ENCODE measurements around the gene GIMAP1. TPM values are rescaled to one million over a fixed set of nuclear protein-coding genes. Genes with fewer than 3 reads are reported as not detected.

GIMAP1 gene
- total RNA-seq, 6 donors from 2014 or later: 8.4 to 13.5 (median 12.1) TPM

DNA sequence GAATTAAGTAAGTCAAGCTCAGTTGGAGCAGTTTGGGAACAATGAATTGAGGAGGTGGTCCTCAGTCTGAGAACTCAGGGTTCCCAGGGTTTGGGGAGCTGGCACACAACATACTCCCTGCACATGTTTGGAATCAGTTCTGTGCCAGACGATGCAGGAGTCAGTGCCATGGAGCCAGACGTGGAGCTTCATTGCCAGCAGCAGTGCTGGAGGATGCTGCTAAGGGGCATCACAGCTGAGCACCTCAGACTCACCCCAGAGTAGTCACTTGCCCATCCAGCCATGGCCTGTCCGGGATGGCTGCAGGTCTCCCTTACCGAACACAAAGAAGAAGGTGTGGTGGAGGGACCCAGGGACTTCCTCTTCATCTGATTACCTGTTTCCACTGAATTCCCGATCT, 28.7 kb downstream of the GIMAP1 start:
- Histone ChIP-seq H3K36me3 (peaks cover 0 to 39% (median 24%) of the 10 kb centered on the region in 4 donors), H3K4me1 (peaks cover 7 to 26% (median 19%) of the 10 kb centered on the region in 4 donors), H3K27ac (peak overlapping the region in 1 of 4 donors; percentile 89), H3K27me3 (no peaks in the 10 kb centered on the region), H3K4me3 (no peak overlapping the region), H3K9me3 (no peaks in the 10 kb centered on the region)
- DNase-seq: no peak
- TF ChIP-seq EP300 (IDR thresholded peaks at IDR 0.05): no peak
- no peak for TF ChIP-seq POLR2AphosphoS5 (IDR thresholded peaks at IDR 0.05)
- TF ChIP-seq, protein P1, sequence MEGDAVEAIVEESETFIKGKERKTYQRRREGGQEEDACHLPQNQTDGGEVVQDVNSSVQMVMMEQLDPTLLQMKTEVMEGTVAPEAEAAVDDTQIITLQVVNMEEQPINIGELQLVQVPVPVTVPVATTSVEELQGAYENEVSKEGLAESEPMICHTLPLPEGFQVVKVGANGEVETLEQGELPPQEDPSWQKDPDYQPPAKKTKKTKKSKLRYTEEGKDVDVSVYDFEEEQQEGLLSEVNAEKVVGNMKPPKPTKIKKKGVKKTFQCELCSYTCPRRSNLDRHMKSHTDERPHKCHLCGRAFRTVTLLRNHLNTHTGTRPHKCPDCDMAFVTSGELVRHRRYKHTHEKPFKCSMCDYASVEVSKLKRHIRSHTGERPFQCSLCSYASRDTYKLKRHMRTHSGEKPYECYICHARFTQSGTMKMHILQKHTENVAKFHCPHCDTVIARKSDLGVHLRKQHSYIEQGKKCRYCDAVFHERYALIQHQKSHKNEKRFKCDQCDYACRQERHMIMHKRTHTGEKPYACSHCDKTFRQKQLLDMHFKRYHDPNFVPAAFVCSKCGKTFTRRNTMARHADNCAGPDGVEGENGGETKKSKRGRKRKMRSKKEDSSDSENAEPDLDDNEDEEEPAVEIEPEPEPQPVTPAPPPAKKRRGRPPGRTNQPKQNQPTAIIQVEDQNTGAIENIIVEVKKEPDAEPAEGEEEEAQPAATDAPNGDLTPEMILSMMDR (IDR thresholded peaks at IDR 0.05): no peak
- no peak for TF ChIP-seq POLR2A (IDR thresholded peaks at IDR 0.05)
- 56 to 80% methylated on average over 1 to 5 of the region's 5 CpGs for WGBS, 2 donors
- ATAC-seq (ENCODE audit: low FRiP score in 2 of 2): no peak

- Histone ChIP-seq H3K4me1 (peaks cover 7 to 26% (median 19%) of the 10 kb centered on the region in 4 donors), H3K36me3 (peaks cover 0 to 34% (median 22%) of the 10 kb centered on the region in 4 donors), H3K9me3 (no peaks in the 10 kb centered on the region), H3K27ac (peak overlapping the region in 1 of 4 donors; percentile 27), H3K4me3 (no peak overlapping the region), H3K27me3 (no peaks in the 10 kb centered on the region)
- no peak for TF ChIP-seq POLR2AphosphoS5 (IDR thresholded peaks at IDR 0.05)
- TF ChIP-seq, protein P1 (IDR thresholded peaks at IDR 0.05): no peak
- TF ChIP-seq POLR2A (IDR thresholded peaks at IDR 0.05): no peak
- TF ChIP-seq EP300 (IDR thresholded peaks at IDR 0.05): no peak
- WGBS, 2 donors: 76 to 78% methylated on average over 3 of the region's 3 CpGs
- peak in 1 of 2 donors; percentile 40 for DNase-seq
- ATAC-seq (ENCODE audit: low FRiP score in 2 of 2): no peak
Observed at GRCh38 chr7:150745876-150746275, 29.5 kb downstream of the GIMAP1 start.

DNA sequence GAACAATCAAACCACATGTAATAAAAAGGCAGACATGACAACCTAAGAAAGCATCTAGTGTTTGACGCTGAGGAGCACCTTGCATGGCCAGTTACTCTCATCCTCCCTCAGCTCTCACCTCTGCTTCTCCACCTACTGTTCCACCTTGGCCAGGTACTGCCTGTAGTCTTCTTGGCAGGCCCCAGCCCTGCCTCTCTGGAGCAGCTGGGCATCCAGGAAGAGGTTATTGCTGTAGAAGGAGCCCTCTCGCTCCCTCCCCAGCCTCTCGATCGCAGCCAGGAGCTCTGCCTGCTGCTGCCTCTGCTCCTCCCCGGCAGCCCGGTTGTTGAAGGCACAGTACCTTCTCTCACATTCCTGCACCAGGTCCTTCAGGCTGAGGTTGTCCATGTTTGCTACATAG, 30.5 kb downstream of the GIMAP1 start:
- peaks cover 0 to 24% (median 16%) of the 10 kb centered on the region in 4 donors for H3K36me3 ChIP-seq
- no peak for ATAC-seq (ENCODE audit: low FRiP score in 2 of 2)
- H3K27me3 ChIP-seq: no peaks in the 10 kb centered on the region
- H3K4me1 ChIP-seq: peaks cover 7 to 24% (median 13%) of the 10 kb centered on the region in 4 donors
- no peak for DNase-seq
- 75 to 82% methylated on average over 6 of the region's 6 CpGs for WGBS, 2 donors
- peak overlapping the region in 1 of 4 donors; percentile 24 for H3K27ac ChIP-seq
- TF ChIP-seq EP300 (IDR thresholded peaks at IDR 0.05): no peak
- TF ChIP-seq, protein P1 (IDR thresholded peaks at IDR 0.05): no peak
- TF ChIP-seq POLR2AphosphoS5 (IDR thresholded peaks at IDR 0.05): no peak
- no peak for TF ChIP-seq POLR2A (IDR thresholded peaks at IDR 0.05)
- H3K9me3 ChIP-seq: no peaks in the 10 kb centered on the region
- H3K4me3 ChIP-seq: no peak overlapping the region

GRCh38 chr7:150748376-150748775, 32.0 kb downstream of the GIMAP1 start:
- Histone ChIP-seq H3K4me3 (no peak overlapping the region), H3K36me3 (peaks cover 0 to 9% (median 3%) of the 10 kb centered on the region in 4 donors), H3K27ac (no peak overlapping the region), H3K4me1 (peaks cover 0 to 11% (median 6%) of the 10 kb centered on the region in 4 donors), H3K27me3 (no peaks in the 10 kb centered on the region), H3K9me3 (no peaks in the 10 kb centered on the region)
- TF ChIP-seq, protein P1 (IDR thresholded peaks at IDR 0.05): no peak
- no peak for TF ChIP-seq POLR2A (IDR thresholded peaks at IDR 0.05)
- TF ChIP-seq EP300 (IDR thresholded peaks at IDR 0.05): no peak
- TF ChIP-seq POLR2AphosphoS5 (IDR thresholded peaks at IDR 0.05): no peak
- ATAC-seq (ENCODE audit: low FRiP score in 2 of 2) (no peak), DNase-seq (no peak)
- 70 to 80% methylated on average over 4 of the region's 4 CpGs for WGBS, 2 donors

GRCh38 chr7:150751702-150752101, 35.3 kb downstream of the GIMAP1 start:
- 52 to 62% methylated on average over 2 of the region's 2 CpGs for WGBS, 2 donors
- Histone ChIP-seq H3K27ac (no peak overlapping the region), H3K4me1 (peaks cover 11 to 24% (median 19%) of the 10 kb centered on the region in 4 donors), H3K4me3 (no peak overlapping the region), H3K27me3 (no peaks in the 10 kb centered on the region), H3K9me3 (no peaks in the 10 kb centered on the region), H3K36me3 (no peaks in the 10 kb centered on the region)
- TF ChIP-seq EP300 (IDR thresholded peaks at IDR 0.05) (no peak), POLR2A (IDR thresholded peaks at IDR 0.05) (no peak), POLR2AphosphoS5 (IDR thresholded peaks at IDR 0.05) (no peak)
- TF ChIP-seq, protein P1 (IDR thresholded peaks at IDR 0.05): no peak
- DNase-seq (no peak), ATAC-seq (ENCODE audit: low FRiP score in 2 of 2) (no peak)

All from upper lobe of left lung (tissue), 6 donors.